Measurements from ENCODE around the gene EGFL7.

EGFL7 gene

GRCh38 chr9:136626740-136627642 is 35.7 kb upstream of the EGFL7 start:
- TF ChIP-seq, protein P1, sequence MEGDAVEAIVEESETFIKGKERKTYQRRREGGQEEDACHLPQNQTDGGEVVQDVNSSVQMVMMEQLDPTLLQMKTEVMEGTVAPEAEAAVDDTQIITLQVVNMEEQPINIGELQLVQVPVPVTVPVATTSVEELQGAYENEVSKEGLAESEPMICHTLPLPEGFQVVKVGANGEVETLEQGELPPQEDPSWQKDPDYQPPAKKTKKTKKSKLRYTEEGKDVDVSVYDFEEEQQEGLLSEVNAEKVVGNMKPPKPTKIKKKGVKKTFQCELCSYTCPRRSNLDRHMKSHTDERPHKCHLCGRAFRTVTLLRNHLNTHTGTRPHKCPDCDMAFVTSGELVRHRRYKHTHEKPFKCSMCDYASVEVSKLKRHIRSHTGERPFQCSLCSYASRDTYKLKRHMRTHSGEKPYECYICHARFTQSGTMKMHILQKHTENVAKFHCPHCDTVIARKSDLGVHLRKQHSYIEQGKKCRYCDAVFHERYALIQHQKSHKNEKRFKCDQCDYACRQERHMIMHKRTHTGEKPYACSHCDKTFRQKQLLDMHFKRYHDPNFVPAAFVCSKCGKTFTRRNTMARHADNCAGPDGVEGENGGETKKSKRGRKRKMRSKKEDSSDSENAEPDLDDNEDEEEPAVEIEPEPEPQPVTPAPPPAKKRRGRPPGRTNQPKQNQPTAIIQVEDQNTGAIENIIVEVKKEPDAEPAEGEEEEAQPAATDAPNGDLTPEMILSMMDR (IDR thresholded peaks at IDR 0.05), result no peak

DNA sequence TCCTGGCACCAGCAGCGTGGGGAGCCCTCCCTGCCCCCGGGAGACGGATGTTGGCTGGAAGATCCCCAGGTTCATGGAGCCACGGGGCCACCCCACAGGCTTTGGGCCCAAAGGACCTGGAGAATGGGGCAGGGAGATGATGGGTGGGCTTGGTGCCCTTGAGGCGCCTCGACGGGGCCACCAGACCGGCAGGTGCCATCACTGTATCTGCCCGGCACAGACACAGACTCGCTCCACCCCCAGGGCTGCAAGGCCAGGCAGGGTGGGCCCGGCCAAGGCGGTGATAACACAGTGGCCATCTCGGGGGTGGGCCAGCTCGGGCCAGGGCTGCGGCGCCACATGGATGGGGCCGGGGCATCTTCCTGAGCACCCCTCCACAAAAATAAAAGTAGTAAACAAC is 35.0 kb upstream of the EGFL7 start:
- TF ChIP-seq, protein P1 (IDR thresholded peaks at IDR 0.05), result no peak

- TF ChIP-seq, protein P1 (IDR thresholded peaks at IDR 0.05), result no peak
Observed at GRCh38 chr9:136628268-136628667, 34.4 kb upstream of the EGFL7 start.

DNA sequence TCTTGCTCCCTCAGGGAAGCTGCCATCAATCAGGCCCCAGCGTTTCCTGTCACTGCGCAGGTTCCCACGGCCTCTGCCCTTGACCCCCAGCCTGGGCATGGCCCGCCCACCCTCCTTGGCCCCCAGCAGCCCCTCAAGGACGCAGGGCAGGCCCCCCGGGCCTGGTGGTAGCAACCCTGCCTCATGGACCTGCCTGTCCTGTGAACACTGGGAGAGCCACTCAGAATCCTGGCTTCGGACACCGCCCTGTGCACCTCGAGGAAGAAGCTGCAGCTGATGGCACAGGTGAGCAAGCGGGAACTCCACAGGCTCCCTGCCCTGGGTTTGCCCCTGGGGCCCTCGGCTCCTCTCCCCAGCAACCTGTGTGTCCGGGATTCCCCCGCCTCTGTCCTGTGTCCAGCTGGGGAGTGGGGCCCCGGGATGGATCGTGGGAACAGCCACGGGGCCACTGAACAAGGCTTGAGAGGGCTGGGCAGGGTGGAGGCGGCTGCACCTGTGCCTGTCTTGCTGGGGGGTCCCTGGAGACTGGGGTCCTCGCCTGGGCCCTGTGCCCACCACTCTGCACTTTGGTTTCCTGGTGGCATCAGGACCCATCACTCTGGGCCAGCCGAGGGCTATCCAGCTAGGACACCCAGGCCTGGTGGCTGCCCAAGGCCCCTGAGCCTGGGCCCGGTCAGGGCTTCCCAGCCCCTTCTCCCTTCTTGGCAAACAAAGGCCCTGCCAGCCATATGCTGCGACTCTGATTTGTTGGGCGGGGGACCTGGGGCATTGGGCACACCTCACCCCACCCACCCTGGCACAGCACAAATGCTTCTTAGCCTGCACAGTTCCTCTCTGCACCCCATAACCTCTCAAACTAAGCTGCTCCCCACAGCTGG is 33.5 kb upstream of the EGFL7 start:
- TF ChIP-seq, protein P1 (IDR thresholded peaks at IDR 0.05), result no peak

- TF ChIP-seq, protein P1 (IDR thresholded peaks at IDR 0.05), result peak; percentile 49; the same call in 1 of the 2 replicates
Observed at GRCh38 chr9:136629879-136630661, 32.6 kb upstream of the EGFL7 start.

DNA sequence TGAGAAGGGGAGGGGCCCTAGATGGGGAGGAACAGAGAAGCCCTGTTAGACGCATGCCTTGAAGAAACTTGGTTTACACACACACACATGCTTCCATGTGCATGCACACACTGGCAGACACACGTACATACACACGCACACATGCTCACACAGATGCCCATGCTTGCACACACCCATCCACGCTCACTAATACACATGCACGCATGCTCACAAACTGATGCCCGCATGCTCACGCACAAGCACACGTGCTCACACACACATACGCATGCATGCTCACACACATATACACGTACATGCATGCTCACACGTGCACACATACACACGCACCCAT is 32.1 kb upstream of the EGFL7 start:
- TF ChIP-seq, protein P1 (IDR thresholded peaks at IDR 0.05), result no peak; the same call in 1 of the 2 replicates
